Measurements from ENCODE around the gene MRPL21.
"Not testable (repeated sequence)": the region's sequence is repeated elsewhere in the genome, so short reads cannot be mapped to it uniquely, and the experiment has no call there.

MRPL21 gene

DNA sequence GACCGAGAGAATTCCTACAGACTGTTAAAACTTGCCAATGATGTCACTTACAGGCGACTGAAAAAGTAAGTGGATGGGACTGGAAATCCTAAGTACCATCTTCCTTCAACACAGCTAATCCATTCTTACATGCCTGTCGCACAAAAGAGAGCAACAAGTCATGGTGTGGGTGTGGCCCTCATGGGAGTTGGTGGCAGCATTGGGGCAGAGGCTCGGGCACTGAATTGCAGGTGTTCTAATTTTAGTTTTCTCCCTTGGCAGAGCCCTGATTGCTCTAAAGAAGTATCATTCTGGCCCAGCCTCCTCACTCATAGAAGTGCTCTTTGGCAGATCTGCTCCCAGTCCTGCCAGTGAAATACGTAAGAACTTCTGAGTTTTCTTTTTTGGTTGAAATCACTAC is 4.6 kb upstream of the MRPL21 start:
- FAIRE-seq = no peak

DNA sequence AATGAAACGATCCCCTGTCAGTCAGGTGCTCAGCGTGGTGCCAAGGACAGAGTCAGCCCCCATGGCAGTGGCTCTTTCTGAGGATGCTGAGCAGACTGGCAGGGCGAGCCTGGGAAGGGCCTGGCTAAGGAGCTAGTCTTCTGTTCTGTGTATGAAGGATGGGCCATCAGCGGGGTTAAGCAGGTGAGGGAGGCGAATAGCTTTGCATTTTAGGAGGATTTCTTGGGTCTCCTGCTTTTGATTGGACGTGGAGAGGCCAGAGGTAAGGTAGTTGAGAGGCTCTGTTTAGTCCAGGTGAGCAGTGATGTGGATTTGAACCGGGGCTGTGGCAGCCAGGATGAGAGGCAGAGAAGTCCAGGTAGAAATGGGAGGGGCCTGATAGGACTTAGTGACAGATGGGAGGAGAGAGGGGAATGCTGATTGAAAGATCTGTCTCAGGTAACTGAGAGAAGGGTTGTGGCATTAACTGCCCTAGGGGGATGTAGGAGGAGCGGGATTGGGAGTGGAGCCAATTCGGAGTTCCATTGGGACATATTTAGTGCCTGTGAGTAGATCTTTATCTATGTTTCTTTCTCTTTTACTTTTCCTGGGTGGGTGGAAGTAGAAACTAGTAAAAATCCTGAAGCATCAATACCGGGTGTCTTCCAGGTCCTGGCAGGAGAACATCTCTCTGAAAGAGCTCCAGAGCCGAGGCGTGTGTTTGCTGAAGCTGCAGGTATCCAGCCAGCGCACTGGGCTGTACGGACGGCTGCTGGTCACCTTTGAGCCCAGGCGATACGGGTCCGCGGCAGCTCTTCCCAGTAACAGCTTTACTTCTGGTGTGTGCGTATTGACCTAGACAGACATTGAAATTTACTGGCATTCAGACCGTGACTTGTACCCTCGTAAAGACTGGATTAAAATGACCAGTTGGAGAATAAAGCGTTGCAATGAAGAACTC is 2.1 kb upstream of the MRPL21 start:
- FAIRE-seq = no peak

DNA sequence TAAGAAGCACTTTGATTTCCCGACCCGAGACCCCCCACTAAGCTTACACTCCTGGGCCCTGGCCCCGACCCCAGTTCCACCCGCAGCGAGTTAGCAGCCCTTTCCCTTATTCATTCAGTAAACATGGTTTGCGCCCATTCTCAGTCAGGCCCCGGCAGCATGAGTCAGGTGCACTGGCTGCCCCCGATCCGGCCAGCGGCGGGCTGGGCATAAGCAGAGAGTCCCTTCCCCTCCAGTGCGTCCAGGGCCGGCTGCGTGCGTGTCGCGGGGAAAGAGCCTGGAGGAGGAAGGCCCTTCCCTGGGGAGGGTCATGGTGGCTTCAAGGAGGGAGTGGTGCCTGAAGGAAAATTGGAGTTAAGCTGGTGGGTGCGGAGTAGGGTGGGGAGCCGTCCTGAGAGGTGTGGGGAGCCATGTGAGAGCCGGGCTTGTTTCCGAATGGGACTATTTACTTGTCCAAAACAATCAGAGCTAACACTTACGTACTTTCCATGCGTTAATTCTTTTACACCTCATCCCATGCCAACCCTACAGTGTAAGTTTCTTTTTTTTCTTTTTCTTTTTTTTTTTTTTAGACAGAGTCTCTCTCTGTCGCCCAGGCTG is 716 bp upstream of the MRPL21 start:
- FAIRE-seq = no peak

GRCh38 chr11:68900835-68901381 is 2.7 kb downstream of the MRPL21 start:
- no peak for FAIRE-seq

- FAIRE-seq = no peak
Observed at GRCh38 chr11:68897441-68897840, 6.2 kb downstream of the MRPL21 start.

- FAIRE-seq = no peak
Observed at GRCh38 chr11:68896171-68896959, 7.3 kb downstream of the MRPL21 start.

DNA sequence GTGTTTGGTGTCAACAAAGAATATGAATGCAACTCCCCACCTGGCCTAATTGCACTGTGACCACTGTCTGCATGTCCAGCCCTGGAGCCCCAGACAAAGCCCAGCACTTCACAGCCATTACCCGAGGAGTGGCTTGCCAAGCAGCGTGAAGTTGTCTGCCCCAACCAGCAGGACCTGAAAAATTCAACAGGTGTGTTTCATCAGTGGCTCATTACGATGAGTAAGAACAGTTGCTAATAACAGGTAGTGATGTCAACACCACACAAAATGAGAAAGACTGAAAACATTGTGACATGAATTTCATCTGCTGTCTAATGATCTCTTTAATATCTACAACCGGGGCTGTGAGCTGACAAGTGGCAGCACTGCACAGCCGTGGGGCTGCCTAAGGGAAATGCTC is 10.3 kb downstream of the MRPL21 start:
- FAIRE-seq = no peak

DNA sequence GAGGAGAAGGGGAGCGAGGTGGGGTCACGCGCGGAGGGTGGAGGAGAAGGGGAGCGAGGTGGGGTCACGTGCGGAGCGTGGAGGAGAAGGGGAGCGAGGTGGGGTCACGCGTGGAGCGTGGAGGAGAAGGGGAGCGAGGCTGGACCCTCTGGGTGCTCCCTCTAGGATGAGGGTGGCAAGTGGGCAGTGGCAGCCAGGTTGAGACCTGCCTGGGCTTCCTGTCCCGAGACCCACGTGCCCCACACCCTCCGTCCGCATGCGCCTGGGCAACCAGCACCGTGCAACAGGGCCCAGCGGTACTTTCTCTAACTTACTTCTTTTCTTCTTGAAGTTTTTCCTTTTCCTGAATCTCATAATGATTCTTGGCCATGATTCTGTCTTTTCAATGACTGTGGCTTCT is 11.1 kb downstream of the MRPL21 start:
- FAIRE-seq = no peak

- no peak for FAIRE-seq
Observed at GRCh38 chr11:68891351-68891948, 12.2 kb downstream of the MRPL21 start.

DNA sequence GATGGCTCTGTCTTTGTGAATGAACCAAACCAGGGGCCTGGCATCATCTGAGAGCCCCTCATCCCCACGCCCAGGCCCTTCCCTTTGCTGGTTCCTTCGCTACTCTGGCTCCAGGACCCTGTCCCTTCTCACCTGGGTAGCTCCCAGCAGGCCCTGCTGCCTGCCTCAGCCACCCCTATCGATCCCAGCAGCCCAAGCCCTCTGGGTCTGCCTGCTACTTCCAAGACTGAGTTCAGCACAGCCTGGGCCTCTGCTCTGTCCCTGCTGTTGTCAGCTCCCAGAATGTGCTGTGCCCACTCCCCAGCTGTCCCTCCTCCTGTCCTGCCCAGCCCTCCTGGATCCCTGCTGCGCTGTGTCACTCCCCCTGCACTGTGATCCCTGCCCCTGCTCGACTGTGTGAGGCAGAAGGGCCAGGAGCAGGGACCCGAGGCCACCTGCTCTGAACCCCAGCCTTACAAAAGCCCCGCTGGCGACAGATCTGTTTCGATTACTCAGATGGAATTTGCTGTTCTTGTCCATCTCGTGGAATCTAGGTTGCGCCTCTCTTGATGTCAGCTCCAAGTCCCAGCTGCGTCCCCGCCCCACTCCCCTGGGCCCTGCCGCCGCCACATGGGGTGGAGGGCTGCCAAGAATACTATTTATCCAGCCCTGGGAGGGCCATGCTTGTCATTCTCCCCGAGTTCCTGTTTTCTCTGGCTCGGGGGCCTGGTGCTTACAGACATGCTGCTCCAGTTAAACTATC is 13.0 kb downstream of the MRPL21 start:
- FAIRE-seq = no peak

DNA sequence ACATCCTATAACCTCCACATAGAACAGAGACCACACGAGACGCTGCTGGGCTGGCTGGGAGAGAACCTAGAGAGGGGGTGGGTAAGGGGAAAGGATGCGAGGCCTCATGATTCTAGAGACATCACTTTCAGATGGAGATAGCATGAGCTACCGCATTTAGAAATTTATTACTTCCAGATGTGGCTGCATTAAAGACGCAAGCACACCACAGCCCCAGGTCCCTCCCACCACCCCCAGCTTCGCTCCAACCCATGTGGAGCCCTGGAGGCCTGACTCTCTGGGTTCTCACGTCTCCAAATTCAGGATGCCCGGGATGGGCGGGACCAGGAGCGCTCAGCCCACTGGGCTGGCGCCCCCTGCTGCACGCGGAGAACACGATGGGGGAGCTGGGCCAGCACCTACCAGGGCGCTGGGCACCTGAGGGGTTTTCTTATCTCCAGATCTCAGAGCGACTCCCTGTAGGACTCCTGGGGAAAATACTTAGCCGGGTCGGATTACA is 13.6 kb downstream of the MRPL21 start:
- FAIRE-seq = no peak

DNA sequence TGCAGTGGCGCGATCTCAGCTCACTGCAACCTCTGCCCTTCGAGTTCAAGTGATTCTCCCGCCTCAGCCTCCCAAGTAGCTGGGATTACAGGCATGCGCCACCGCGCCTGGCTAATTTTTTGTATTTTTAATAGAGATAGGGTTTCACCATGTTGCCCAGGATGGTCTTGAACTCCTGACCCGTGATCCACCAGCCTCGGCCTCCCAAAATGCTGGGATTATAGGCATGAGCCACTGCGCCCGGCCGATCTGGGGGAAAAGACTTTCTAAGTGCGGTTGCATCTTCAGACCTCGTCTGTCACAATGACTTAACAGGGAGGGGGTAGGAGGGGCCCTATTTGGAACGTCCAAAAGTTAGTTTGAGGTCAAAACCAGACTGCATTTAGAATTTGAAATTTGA is 18.8 kb downstream of the MRPL21 start:
- FAIRE-seq = not testable (repeated sequence)

GRCh38 chr11:68882391-68882790 is 21.2 kb downstream of the MRPL21 start:
- FAIRE-seq = no peak

GRCh38 chr11:68881320-68881719 is 22.3 kb downstream of the MRPL21 start:
- no peak for FAIRE-seq

- FAIRE-seq = no peak
Observed at GRCh38 chr11:68880851-68881250, 22.8 kb downstream of the MRPL21 start.

GRCh38 chr11:68878022-68878421 is 25.6 kb downstream of the MRPL21 start:
- FAIRE-seq = no peak

- FAIRE-seq = no peak
Observed at GRCh38 chr11:68872216-68873003, 31.2 kb downstream of the MRPL21 start.

DNA sequence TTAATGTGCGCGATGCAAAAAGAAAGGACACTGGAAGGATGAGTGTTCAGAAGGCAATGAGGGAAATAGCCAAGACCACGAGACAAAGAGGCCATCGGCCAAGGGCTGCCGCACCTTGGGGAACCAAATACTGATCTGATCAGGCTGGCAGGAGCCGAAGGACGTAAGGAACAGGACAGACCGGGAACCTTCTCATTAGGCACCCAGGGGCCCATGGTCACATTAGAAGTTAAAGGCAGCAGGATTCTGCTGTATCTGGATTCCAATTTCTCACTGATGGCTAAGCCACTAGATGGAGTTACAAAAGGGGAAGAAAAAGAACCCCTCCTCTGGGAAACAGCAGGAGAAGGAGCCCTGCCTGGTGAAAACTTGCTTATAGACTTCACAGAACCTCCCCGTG is 33.2 kb downstream of the MRPL21 start:
- FAIRE-seq = no peak

GRCh38 chr11:68868221-68868835 is 35.3 kb downstream of the MRPL21 start:
- FAIRE-seq = no peak

- FAIRE-seq = no peak
Observed at GRCh38 chr11:68867066-68867465, 36.6 kb downstream of the MRPL21 start.

DNA sequence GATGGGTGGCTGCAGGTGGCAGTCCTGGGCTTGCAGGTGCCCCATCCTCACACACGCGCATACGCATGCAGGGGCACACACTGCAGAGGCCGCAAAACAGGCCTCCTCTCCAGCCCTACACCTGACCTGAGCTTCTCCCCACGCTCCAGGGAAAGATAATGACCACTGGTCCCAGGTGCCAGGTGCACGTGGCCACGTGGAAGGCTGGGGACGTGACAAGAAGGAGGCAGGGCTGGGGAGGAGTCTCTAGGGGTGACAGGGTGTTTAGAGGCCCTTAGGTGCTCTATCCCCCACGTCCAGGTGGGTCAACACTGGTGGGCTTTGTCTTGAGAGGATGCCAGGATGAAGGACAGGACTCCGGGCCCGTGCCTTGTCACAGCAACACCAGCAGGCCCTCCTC is 38.4 kb downstream of the MRPL21 start:
- no peak for FAIRE-seq
